A549 (cell line): ENCODE measurements around the gene TRIO.

Experiments used
- TF ChIP-seq, protein P1 (sequence below): fragments of 200-600 bp; sonication (generic); IDR thresholded peaks from 2 replicates; pipeline ENCODE4 v1.6.1; 2016; ENCODE audit warnings: antibody characterized with exemption, mild to moderate bottlenecking, moderate library complexity
- TF ChIP-seq, protein P2 (sequence below): fragments of >200 bp; sonication (Bioruptor Twin); formaldehyde crosslinking; IDR thresholded peaks from 3 replicates; pipeline ENCODE4 v1.5.1; 2016

DNA sequence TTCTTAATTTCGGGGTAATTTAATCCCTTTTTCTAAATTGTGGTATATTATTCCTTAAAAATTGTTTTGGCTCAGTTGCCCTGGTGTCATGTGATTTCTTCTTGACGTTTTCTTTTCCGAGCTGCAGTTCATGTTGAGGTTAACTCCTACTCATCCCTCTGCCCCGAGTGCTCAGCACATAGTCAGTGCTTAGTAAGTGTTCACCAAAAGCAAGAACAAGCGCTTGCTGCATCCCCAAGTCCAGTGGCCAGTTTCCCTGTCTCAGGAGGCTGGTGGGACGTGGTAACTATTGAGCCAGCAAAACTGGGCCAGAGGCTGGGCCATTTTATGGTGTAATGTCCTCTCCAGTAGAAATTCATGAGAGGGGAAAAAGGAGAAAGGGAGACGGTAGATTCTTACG is 23.3 kb downstream of the TRIO start:
- TF ChIP-seq, protein P1, sequence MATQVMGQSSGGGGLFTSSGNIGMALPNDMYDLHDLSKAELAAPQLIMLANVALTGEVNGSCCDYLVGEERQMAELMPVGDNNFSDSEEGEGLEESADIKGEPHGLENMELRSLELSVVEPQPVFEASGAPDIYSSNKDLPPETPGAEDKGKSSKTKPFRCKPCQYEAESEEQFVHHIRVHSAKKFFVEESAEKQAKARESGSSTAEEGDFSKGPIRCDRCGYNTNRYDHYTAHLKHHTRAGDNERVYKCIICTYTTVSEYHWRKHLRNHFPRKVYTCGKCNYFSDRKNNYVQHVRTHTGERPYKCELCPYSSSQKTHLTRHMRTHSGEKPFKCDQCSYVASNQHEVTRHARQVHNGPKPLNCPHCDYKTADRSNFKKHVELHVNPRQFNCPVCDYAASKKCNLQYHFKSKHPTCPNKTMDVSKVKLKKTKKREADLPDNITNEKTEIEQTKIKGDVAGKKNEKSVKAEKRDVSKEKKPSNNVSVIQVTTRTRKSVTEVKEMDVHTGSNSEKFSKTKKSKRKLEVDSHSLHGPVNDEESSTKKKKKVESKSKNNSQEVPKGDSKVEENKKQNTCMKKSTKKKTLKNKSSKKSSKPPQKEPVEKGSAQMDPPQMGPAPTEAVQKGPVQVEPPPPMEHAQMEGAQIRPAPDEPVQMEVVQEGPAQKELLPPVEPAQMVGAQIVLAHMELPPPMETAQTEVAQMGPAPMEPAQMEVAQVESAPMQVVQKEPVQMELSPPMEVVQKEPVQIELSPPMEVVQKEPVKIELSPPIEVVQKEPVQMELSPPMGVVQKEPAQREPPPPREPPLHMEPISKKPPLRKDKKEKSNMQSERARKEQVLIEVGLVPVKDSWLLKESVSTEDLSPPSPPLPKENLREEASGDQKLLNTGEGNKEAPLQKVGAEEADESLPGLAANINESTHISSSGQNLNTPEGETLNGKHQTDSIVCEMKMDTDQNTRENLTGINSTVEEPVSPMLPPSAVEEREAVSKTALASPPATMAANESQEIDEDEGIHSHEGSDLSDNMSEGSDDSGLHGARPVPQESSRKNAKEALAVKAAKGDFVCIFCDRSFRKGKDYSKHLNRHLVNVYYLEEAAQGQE = no peak
- TF ChIP-seq, protein P2, sequence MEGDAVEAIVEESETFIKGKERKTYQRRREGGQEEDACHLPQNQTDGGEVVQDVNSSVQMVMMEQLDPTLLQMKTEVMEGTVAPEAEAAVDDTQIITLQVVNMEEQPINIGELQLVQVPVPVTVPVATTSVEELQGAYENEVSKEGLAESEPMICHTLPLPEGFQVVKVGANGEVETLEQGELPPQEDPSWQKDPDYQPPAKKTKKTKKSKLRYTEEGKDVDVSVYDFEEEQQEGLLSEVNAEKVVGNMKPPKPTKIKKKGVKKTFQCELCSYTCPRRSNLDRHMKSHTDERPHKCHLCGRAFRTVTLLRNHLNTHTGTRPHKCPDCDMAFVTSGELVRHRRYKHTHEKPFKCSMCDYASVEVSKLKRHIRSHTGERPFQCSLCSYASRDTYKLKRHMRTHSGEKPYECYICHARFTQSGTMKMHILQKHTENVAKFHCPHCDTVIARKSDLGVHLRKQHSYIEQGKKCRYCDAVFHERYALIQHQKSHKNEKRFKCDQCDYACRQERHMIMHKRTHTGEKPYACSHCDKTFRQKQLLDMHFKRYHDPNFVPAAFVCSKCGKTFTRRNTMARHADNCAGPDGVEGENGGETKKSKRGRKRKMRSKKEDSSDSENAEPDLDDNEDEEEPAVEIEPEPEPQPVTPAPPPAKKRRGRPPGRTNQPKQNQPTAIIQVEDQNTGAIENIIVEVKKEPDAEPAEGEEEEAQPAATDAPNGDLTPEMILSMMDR = no peak
